NCI-H128 (cell line): Measurements from ENCODE around the gene E2F4.

Experiments used
- DNase-seq: peaks from one replicate; lab custom pipeline; 2025; ENCODE audit not compliant: unreplicated experiment; lab: John Stamatoyannopoulos, UW

E2F4 gene, protein sequence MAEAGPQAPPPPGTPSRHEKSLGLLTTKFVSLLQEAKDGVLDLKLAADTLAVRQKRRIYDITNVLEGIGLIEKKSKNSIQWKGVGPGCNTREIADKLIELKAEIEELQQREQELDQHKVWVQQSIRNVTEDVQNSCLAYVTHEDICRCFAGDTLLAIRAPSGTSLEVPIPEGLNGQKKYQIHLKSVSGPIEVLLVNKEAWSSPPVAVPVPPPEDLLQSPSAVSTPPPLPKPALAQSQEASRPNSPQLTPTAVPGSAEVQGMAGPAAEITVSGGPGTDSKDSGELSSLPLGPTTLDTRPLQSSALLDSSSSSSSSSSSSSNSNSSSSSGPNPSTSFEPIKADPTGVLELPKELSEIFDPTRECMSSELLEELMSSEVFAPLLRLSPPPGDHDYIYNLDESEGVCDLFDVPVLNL

DNA sequence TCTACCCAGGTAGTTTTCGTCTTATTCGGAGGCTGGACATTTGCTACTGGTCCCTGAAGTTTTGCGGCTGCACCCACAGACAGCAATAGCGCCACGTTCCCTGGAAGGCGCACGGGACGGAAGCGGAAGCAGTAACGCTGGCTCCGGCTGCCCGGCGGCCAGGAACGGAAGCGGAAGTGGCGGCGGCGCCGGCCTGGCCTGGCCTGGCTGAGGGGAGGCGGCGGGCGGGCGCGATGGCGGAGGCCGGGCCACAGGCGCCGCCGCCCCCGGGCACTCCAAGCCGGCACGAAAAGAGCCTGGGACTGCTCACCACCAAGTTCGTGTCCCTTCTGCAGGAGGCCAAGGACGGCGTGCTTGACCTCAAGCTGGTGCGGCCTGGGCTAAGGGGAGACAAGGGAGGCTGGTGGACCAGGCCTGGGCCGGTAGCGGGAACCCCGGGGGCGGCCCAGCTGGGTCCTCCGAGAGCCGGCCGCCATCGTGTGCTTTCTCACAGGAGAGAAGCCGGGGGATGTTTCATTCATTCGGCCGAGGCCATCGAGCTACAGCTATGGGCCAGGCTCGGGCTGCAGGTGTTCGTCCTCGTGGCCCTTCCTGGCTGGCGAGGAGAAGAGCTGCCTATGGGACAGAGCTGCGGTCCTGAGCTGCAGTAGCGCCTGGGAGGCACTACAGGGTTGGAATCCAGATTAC is at the start of gene E2F4:
E2F4 (plus strand) TSS at position 161 of the 687 bp plus-strand sequence; CDS start at position 234, 73 bp downstream.
- DNase-seq: peak; percentile 43

DNA sequence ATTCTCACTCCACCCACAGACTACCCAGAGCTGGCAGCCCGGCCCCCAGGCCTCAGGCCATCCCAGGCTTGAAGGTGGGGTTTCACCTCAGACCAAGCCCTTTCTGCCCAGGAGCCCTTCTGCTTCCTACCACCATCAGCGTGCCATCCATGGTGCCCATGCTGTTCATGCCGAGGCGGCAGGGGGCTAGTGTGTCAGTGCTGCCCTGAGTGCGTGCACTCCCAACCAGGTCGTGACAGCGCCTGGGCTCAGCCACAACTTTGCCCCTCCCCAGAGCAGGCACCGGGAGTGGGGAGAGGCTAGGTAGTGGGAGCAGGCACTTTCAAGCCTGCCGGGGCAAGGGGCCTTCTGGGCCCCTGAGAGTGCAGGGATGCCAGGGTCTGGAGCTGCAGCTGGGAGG is 49.6 kb upstream of the E2F4 start:
- no peak for DNase-seq

GRCh38 chr16:67144943-67145342 is 47.0 kb upstream of the E2F4 start:
- DNase-seq: no peak

DNA sequence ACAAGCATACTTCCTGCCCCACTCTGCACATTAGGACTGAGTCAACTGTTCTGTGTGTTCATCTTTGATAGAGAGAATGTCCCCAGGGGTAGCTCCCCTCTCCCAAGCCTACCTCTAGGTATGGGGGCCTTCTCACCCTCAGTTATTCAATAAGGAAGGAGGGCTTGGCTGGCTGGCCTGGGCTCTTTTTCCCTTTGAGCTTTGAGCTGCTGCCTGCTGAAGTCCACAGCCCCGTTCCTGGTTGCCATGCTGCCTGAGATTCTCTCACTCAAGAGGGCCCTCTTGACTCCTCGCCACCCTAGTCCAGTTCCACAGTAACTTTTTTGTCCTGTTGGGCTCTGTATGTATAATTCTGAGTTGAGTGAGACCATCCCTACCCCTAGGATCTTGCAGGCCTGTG is 46.2 kb upstream of the E2F4 start:
- DNase-seq: no peak

DNA sequence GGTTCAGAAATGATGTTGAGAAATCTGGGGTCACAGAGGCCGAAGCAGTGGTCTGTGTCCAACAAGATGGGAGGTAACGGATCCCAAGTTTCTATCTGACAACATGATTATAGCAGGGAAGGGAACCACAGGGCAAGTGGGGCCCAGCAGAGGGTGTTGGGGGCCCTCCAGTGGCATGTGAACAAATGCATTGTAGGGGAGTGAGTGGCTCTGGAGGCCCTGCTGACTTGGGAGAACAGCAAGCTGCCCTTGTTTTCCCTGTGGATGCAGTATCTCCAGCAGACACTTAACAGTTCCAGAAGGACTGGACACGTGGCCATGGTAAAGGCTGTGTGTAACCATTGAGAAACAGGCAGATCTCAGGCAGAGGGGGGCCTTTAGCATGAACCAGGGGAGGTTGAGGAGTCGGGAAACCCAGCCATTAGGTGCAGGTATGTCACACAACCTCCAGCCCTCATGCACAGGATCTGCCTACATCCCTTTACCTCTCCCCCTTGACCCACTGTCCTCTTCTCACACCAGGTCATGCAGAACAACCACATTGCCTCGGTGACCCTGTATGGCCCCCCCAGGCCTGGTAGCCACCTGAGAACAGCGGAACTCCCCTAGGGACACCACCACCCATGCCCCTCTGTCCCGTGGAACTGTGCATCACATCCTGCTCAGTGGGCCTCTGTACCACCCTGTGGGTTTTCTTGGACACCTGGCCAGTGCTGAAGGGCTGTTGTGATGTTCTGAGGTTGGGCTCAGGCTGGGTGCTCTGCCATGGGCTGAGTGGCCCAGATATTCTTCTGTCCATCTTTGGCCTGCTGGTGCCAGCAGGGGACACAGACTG is 45.2 kb upstream of the E2F4 start:
- DNase-seq: no peak

DNA sequence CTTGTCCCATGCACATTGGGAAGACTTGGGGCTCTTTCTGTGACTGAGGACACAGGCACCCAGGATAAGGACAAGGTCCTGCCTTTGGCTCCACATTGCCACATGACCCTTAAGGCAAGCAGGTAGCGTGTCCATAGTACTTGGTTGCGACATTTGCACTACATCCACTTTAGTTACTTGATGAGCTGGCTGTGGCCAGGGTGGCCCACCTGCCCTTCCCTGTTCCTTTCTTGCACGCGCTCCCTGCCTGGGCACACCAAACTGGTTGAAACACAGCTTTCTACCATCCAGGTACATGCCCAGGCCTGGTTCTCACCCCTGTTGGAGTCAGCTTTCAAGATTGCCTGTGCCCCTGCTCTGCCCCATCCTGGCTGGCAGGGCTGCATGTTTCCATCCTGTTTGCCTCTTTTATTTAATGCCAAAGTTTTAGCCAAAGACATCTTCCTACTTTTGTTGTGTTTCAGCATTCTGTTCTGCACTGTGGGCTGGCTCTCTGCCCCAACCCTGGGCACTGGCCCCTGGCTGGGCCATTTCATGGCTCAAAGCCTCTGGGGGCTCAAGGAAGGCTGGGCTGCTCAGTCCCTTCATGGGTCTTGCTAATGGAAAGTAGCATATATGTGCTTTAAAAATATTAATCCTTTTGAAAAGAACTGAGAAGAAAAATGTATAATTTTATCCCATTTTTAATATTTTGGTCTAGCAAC is 44.4 kb upstream of the E2F4 start:
- DNase-seq: no peak

DNA sequence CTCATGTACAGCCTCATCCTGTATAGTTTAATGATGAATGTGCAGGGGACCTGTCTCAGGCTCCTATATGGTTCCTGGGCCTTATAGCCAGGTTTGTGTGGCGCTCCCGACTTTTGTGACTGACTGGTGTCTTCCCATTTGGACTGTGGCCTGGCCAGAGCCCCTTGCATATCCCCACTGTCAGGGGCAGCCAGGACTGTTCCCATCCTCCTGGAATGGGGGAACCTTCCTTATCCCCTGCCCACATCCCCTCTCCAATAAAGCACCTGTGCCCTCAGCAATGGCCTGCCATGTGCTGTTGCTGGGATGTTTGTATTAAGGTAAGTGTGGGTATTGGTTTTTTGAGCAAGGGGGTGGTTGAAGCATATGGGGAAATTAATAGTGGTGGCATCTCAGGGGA is 43.7 kb upstream of the E2F4 start:
- no peak for DNase-seq

- DNase-seq: no peak
Observed at GRCh38 chr16:67148656-67149275, 43.2 kb upstream of the E2F4 start.

DNA sequence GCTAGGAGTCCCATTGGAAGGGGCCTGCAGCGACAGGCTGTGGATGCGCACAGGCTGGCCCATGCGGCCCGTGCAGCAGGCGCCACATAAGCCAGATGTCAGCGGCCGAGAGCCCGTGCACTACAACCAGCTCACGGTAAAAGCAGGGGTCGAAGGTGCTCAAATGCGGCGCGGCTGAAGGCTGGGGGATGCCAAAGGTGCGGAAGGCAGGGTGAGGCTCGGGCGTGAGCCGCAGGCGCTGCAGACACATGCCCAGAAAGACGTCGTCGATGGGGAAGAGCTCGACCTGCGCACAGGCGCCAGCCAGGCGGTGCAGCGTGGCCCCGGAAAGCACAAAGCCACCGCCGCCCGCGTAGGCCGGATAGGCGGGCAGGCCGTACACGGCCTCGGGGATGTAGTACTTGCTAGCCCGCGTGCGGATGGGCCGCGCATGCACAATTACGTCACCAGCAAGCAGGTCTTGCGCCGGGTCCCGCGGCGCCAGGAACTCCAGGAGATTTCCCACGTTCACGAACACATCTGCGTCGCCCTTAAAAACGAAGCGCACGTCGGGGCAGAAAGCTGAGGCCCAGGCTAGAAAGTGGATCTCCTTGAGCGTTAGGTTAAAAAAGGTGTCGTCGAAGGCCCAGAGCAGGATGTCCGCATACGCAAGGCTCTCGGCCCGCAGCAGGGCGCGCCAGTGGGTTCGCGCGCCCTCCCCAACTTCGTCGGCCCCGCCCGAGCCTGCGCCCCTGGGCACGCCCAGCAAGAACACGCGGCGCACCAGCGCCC is 42.5 kb upstream of the E2F4 start:
- DNase-seq: no peak

DNA sequence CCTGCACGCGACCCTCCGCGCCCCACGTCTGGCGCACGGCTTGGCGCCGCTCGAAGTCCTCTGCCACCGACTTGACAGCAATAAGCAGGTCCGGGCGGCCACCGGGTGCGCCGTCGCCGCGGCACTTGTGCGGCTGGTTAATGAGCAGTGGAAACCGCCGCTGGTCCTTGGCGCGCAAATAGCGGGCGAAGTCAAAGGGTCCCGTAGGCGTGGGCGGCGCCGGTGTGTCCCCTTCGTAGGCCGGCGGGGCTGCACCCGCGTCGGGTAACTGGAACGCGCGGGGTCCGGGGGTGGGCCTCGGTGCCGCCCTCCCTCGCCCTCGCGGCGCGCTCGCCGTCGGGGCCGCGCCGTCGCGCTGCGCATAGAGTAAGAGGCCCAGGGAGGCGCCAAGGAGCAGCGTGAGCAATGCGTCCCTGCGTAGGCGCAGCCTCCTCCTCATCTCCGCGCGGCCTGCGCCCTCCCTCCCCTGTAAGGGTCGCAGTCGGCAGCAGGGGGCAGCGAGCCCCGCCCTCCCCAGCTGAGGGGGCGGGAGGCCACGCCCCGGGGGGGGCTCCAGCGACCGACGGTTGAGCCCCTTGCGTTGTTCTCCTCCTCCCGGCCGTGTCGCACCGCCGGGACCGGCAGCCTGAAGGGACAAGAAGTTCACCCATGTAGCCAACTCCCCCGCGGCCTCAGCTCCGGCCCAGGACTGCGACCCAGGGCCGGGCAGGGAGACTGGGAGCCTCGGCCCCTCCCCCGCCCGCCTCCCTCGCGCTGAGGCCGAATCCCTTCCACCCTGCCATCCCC is 41.7 kb upstream of the E2F4 start:
- DNase-seq: no peak

- DNase-seq: no peak
Observed at GRCh38 chr16:67150833-67151396, 41.0 kb upstream of the E2F4 start, which contains the start of gene B3GNT9. Gene B3GNT9 (minus strand): TSS chr16:67150998. CDS start chr16:67150485, 513 bp downstream.

GRCh38 chr16:67151431-67152097 is 40.4 kb upstream of the E2F4 start:
- no peak for DNase-seq

GRCh38 chr16:67154578-67155294 is 37.2 kb upstream of the E2F4 start:
- DNase-seq: no peak

GRCh38 chr16:67155295-67156142 is 36.4 kb upstream of the E2F4 start:
- DNase-seq: no peak

DNA sequence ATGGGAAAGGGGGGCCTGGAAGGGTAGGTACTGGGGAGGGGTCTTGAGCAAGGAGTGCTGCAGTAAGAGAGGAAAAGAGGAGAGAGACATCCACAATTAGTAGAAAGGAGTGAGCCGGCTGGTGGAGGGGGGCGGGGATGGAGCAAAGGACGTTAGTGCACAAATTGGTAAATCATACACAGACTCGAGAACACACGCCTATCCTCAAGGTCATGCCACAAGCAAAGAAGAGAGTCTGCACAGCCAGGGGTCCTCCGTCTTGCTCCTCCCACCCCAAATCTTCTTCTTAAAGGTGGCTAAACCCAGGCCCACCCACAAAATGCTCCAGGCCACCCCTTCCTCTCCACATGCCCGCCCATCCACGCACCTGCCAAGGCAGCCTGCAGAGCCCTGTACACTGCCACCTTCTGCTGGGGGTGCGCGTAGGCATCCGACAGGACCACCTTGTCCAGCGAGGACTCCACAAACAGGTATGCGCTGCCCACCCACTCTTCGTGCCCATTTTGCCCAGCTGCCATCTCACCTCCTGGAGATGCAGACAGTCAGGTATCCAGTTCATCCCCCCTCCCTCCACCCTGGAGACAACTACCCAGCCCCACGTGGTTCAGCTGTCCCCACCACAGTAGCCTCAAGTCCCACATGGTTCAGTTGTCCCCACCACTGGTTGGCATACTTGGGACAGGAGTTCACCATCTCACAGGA is 35.7 kb upstream of the E2F4 start:
- no peak for DNase-seq
